GM21526 (cell line): Measurements from ENCODE around the gene ABCD2.
A peak's percentile ranks its signal among the peaks of the same experiment; 100 is the strongest.
"Not testable (repeated sequence)": the region's sequence is repeated elsewhere in the genome, so short reads cannot be mapped to it uniquely, and the experiment has no call there.

ENCODE experiments used
- ATAC-seq: cut with Tn5 transposase; IDR thresholded peaks from one replicate; pipeline ENCODE4 v1.9.1; 2021; ENCODE audit warnings: moderate library complexity; ENCODE audit not compliant: unreplicated experiment, low FRiP score

ABCD2 gene

DNA sequence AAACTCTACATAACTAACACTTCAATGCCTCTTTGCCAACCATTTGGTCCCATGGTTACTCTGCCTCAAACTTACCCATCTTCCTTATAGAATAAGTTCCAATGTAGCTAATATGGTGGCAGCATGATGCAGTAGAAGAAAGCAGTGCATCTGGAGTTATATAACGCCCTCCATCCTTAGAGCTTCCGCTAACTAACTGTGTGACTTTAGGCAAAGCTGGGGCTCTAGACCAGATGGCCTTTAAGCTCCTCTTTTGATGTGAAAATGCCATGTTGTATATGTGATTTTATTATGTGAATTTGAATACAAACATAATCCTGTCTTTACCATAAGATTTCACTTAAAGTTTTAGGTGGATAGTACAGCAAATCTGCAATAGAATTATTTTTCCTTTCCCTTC, 6.1 kb downstream of the ABCD2 start:
- ATAC-seq: no peak

DNA sequence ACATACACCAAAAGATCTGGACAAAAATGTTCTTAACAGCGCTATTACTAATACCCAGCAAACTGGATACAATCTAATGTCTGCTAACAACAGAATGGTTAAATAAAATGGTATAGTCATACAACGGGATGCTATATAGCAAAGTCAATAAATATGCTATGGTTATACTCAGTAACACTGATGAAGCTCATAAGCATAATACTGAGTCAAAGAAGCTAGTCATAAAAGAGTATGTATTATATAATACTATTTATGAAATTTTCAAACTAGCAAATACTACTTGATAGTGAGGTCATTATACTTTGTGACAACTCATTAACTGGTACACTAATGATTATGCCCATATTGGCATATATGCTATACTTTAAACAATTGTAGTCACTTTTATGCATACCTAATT, 7.4 kb downstream of the ABCD2 start:
- ATAC-seq: no peak

GRCh38 chr12:39611818-39612217, 7.8 kb downstream of the ABCD2 start:
- no peak for ATAC-seq

GRCh38 chr12:39610436-39611025, 9.1 kb downstream of the ABCD2 start:
- ATAC-seq: no peak

- no peak for ATAC-seq
Measured at GRCh38 chr12:39606712-39607423, 12.7 kb downstream of the ABCD2 start.

DNA sequence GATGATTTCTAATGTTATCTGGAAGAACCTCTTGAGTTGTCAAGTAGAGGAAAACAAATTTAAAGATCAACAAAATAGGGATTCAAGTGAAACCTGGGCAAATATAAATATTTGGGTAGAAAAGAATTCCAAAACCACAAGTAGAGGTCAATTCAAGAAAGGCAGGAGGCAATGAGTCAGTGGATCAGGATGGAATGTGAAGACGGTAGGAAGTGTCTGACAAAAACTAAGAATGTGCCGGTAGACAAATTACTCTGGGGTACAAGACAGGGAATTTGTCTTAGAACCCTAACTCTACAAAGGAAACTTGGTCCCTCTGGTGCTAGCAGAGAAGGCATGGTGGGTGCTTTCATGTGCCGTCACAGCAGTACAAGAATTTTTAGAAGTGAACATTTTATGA, 13.6 kb downstream of the ABCD2 start:
- ATAC-seq: no peak

DNA sequence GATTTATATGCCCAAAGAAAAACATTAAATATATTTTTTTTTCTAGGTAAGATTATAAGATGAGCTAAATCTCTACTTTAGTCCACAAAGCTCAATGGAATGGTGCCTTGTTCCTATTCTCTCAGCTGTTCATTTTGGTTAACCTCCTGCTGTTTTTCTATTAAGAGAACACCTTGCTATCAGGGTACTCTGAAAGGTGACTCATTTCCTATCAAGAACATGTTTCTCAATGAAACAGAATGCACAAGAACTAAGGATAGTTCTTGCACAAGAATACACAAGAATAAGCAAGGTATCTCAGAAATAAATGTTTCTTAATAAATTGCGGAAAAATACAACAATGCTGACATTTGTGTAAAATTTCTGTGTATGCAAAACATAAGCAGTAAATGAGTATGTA, 14.1 kb downstream of the ABCD2 start:
- ATAC-seq: no peak

DNA sequence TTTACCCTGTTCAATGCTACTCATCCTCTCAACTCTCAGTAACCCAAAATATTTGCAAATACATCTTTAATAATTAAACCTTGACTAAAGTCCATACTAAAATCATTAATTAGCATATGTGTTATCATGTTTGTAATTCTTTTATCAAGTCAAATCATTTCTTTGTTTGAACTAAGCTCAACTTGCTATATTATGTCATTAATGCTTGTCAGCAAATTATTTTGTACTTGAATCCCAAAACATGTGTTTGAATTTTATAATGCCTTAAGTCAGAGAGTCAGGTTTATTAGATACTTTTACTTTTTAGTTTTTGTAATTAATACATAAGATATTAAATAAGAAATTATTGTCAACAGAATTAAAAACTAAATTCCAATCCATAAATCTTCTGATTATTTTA, 16.5 kb downstream of the ABCD2 start:
- ATAC-seq: no peak

GRCh38 chr12:39601951-39602350, 17.7 kb downstream of the ABCD2 start:
- not testable (repeated sequence) for ATAC-seq

- ATAC-seq: no peak
Measured at GRCh38 chr12:39595928-39596327, 23.7 kb downstream of the ABCD2 start.

DNA sequence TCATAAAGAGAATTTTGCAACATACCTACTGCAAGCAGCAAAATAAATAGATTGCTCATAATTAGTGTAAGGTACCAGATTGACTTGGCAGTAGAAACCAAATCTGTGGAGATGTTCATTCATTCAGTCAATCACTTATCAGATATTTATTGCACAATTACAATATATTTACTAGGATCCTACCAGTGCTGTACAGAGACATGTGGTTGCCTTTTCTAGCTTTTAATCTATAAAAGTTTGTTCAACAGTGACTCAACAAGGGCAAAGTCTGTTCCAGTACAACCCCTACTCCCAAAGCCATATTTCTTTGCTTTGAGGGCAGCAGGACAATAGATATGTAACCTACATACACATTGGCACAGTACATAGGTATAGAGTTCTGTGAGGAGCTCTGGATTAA, 27.3 kb downstream of the ABCD2 start:
- ATAC-seq: no peak

DNA sequence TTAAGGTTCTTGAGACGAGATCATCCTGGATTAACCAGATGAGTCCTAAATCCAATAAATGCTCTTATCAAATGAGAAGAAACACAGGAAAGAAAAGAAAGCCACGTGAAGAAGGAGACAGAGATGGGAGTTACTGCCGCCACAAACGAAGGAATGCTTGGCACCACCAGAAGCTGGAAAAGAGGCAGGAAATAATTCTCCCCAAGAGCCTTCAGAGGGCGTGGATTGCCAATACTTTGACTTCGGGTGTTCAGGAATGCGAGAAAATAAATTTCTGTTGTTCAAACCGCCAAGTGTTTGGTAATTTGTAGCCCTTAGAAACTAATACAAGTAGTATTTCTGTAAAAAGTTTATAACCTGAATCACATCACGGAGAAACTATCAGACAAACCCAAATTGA, 31.3 kb downstream of the ABCD2 start:
- no peak for ATAC-seq

DNA sequence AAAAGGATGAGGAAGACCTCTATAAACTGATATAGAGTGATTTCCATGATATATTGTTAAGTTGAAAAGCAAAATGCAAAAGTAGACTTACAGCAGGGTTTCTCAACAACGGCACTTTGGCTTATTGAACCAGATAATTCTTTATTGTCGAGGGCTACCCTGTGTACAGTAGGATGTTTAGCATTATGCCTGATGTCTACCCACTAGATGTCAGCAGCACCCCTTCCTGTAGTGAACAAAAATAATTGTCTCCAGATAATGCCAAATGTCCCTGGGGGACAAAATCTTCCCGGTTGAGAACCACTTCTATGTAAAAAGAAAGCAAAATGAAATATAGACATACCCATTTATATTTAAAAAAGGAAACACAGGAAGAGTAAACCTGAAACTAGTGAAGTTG, 32.4 kb downstream of the ABCD2 start:
- peak; percentile 85 for ATAC-seq

- ATAC-seq: no peak
Measured at GRCh38 chr12:39586816-39587215, 32.8 kb downstream of the ABCD2 start.

GRCh38 chr12:39581592-39581991, 38.0 kb downstream of the ABCD2 start:
- ATAC-seq: no peak

GRCh38 chr12:39575498-39575875, 44.1 kb downstream of the ABCD2 start:
- ATAC-seq: no peak

GRCh38 chr12:39574785-39575497, 44.7 kb downstream of the ABCD2 start:
- ATAC-seq: no peak

- no peak for ATAC-seq
Measured at GRCh38 chr12:39574378-39574777, 45.2 kb downstream of the ABCD2 start.

- ATAC-seq: no peak
Measured at GRCh38 chr12:39573971-39574370, 45.6 kb downstream of the ABCD2 start.

- no peak for ATAC-seq
Measured at GRCh38 chr12:39572551-39572950, 47.1 kb downstream of the ABCD2 start.

DNA sequence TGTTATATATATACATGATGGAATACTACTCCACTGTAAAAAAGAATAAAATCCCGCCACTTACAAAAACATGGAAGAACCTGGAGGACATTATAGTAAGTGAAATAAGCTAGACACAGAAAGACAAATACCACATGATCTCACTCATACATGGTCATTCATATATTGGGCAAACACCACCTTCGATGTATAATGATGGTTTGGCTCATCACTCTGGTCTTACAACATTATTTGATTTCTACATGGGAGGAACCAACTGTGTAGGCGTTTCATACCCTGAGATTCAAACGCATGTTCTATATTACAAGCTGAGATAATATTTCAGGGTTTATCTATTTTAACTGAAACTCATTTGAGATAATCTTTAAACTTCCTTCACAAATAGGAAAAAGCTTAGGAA, 48.3 kb downstream of the ABCD2 start:
- no peak for ATAC-seq

- no peak for ATAC-seq
Measured at GRCh38 chr12:39553476-39553875, 66.1 kb downstream of the ABCD2 start.
